Activated CD4-positive, alpha-beta T cell treated with anti-CD3 and anti-CD28 coated beads, Interleukin-2, amount 50 U/mL, for 48 hours (primary cell): ENCODE measurements around the gene PDZD2.

Experiments
- DNase-seq, 2 experiments: peaks; one replicate each; pipeline ENCODE4 v3.0.0-alpha.2; 2020

The PDZD2 gene

DNA sequence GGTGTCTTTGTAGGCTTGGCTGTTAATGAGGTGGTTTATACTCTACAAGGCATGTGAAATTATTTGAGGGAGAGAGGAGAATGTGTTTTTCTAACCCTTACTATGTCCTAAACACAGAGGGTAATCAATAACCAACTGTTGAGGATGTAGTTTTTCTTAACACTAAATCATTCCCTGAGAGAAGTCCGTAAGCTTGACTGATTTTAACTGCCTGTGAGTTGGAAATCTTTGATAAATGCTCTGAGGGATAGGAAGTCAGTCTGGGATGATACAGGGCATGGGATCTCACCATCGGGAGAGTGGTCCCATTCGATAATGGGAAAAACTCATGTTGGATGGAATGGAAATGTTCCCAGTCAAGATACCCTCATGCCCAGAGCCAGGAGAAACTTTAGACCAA, 249.6 kb downstream of the PDZD2 start:
- DNase-seq: no peak

DNA sequence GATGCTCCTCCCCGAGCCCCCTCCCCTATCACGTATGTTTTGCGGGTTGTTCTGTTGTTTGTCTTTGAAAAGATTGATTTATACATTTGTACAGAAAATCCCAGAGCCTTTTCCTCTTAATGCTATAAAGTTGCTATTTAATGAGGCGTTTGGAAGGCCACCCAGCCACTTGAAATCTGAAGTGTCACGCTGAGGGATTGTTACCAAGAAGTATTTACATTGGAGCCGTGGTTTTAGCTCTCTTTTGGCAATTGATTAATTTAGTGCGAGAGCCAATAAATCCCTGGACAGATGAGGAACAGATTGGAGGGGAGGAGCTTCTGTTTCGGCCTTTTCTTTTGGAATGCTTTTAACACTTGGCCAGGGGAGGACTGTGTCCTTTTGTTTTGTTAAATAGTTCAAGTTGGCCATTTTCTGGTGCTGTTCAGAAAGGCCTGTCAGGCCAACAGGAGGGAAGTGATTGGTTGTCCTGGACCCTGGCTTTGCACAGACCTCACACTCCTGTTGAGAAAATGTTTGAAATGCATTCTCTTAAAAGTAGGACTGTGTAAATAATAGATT, 250.2 kb downstream of the PDZD2 start:
- DNase-seq: no peak

DNA sequence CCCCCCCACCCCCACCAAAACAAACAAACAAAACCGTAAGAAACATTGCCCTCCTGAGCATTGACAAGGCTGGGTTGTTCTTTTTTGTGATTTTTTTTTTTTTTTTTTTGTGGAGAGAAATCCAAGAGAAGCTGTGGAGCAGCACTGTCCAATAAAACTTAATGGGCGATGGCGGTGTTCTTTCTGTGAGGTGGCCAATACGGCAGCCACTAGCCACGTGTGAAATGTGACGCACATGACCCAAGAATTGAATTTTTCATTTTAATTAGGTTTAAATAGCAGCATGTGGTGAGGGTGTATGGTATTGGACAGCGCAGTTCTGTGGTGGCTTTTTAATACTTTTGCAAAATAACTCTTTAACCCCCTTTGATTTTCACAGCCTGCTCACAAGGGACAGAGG, 251.1 kb downstream of the PDZD2 start:
- DNase-seq: no peak

DNA sequence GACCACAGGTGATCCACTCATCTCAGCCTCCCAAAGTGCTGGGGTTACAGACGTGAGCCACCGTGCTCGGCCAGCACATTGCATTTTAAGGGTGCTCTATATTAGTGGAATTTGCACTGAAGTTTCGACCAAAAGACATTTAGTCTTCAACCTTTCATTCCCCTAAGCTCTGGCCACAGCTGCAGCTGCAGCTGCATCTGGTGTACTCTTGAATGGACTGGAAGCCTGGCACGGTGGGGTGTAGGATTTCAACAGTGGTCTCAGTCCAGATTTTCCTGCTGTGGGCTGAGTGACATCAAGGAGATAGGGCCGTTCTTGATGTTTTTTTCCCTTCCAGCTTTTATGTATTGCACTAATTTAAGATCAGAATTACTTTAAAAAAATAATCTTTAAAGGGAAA, 255.2 kb downstream of the PDZD2 start:
- DNase-seq: no peak

DNA sequence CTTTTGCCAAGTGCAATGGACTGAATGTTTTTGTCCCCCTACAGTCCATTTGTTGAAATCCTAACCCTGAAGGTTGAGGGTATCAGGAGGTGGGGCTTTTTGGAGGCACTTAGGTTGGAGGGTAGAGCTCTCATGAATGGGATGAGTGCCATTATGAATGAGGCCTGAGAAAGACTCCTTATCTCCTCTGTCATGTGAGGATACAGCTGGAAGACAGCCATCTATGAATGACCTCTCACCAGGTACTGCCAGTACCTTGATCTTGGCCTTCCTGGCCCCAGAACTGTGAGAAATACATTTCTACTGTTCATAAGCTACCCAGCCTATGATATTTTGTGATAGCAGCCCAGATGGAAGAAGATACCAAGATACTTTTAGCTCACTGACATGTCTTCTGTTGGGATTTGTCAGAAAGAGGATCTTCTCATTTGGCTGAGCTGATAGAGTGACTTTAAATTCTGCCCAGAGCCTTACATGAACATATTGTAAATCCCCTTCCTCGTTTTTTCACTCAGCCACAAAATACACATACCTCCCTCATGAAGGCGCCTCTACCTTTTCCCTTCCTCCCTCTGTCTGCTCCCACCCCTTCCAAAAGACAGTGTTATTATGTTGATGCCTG, 256.4 kb downstream of the PDZD2 start:
- no peak for DNase-seq

DNA sequence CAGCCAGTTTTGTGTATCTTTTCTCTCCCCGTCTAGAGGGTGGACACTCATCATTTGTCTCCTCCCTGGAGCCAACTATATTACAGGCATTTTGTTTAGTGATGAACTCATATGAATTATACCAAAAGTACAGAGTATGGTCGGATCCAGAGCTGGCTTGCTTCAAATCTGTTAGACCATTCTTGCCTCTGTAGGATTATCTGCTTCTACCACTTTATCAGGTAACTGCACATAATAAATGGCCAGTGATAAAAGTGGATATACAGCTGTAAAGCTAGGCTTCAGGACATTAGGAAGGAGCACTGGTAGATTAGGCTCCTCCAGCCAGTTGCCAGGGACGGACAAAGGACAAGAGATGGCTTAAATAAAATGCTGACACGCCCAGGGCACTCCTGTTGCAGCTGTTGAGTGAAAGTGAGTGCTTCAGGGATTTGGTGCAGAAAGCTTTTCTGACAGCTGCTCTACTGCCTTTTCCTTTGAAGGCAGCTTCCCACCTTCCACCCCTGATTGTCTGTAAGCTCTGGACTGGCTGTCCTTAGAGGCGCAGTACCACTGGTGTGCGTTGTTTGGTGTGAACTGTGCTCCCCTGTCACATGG, 259.2 kb downstream of the PDZD2 start:
- DNase-seq: no peak

DNA sequence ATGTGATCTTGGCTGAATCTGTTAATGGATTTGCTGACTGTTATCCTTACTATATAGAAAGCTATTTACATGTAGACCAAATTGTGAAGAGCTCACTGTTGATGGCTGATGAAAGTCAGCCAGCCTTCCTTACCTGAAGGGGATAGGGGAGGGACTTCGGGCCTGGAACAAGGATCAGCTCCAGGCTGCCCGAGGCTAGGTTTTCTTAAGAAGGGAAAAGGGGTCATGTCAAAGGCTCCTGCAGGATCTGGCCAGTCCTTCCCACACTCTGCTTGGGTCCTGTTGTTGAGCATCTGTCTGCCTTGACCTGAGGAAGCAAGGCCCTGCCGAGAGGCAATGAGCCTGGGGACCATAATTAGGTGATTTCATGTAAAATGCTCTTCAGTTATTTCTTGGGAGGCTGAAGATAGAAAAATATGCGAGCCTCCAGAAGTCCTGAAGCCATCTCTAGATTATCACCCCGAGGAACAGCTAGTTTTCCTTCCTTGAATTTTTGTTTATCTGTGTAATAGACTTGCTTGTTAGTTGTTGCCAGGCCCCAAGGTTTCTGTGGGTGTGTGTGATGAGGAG, 261.4 kb downstream of the PDZD2 start:
- no peak for DNase-seq

DNA sequence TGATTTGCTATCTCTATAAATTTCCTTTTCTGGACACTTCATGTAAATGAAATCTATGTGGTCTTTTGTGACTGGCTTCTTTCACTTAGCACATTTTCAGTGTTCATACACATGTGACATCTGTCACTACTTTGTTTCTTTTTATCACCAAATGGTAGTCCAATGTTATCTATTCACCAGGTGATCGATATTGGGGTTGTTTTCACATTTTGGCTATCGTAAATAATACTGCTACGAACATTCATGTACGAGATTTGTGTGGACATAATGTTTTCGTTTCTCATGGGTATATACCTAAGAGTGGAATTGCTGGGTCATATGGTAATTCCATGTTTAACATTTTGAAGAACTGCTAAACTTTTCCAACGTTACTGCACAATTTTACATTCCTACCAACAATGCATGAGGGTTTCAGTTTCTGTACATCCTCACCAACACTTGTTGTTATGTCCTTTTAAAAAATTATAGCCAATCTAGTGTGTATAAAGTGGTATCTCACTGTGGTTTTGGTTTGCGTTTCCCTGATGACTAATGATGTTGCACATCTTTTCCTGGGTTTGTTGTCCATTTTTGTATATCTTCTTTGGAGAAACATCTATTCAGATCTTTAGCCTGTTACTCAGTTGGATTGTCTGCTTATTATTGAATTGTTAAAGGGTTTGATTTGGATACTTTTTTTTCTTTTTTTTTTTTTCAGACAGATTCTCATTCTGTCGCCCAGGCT, 263.0 kb downstream of the PDZD2 start:
- no peak for DNase-seq

DNA sequence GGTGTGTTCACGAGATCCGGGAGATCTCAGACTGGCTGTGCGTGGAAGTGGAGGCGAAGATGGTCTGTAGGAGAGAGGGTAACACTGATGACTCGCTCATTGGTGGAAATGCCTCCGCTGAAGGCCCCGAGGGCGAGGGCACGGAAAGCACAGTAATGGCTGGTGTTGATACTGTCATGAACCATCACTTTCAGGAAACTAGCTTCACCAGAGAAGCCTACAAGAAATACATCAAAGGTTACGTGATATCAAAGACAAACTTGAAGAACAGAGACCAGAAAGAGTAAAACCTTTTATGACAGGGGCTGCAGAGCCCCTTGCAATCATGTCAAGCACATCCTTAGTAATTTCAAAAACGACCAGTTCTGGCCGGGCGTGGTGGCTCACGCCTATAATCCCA, 269.5 kb downstream of the PDZD2 start:
- DNase-seq: no peak

DNA sequence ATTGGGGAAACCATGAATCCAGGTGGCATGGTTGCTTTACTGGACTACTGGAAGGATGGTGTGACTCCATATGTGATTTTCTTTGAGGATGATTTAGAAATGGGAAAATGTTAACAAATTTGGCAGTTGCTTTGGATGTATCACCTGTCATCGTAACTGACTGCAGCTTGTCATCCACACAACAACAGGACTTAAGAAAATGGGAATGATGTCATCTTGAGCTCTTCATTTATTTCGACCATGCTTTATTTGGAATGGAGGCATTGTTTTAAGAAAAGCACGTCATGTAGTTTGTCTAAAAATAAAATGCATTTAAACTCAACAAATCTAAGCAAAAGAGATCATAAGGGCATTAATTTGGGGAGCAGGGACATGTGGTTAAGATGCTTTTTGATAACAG, 270.1 kb downstream of the PDZD2 start:
- no peak for DNase-seq

DNA sequence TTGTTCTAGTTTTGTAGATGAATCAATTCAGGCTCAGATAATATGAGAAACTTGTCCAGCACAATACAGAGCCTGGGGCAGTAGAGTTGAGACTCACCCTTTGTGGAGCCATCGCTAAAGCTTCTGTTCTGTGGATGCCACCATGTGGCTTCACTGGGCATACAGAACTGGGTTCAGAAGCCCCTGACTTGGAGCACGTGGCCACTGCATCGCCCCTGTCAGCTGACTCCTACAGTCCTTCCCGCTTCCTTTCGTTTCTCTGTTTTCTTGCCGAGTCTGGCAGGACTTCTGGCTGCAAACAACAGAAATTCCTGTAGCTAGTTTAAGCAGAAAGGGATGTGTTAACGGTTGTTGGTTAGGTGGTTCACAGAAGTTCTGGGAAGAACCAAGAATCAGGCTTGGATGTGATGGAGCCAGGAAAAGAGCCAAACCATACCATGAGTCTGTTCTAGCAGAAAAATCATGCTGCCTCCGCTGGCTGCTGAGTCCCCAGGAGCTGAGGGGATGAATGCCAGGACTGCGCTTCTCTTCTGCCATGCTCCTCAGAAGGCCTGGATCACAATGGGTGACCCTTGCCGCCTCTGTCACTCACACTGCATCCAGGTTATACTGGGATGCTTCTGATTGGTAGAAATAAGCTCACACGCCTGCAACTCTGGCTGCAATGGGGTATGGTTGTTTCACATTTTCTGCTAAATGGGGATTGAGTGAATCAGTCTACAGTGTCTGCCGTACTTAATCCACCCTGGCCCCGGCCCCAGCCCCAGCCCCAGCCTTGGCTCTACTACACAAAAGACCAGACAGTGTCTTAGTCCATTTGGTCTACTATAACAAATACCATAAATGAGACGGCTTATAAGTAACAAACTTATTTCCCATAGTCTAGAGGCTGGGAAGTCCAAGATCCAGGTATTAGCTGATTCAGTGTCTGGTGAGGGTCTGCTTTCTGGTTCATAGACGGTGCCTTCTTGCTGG, 272.6 kb downstream of the PDZD2 start:
- DNase-seq: no peak

DNA sequence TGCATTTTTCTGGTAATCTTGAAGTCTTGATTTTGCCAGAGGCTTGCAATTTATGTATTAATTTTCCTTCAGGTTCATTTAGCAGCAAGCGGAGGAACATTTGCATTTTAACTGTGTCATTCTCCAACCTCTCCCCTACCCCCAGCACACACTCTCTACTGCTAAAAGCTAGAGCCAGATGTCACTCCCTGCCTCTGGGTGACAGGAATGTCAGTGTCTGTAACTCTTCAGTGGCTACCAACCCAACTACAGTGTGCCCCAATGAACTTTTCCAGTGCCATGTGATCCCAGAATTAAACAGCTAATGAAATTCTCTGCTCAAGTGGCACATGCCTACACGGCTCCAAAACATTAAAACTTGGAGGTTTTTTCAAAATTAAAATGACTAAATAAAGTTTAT, 274.9 kb downstream of the PDZD2 start:
- DNase-seq: no peak

DNA sequence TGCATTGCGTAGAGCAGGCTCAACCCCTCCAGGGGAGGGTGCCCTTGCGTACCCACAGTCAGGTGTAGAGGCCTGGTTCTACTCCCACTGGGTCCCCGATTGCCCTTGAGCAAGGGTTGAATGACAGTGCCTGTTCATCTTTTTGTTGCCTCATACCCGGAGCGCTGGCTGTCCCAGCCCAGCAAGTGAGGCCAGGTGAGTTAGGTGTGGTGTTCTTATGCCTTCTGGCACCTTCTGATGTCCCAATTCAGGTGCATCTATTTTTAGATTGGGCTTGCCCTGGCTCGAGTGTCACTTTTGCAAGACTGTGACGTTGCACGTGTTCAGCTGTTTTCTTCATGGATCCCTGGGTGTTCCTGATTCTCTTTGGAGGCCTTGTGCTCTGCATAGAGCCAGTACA, 277.4 kb downstream of the PDZD2 start:
- DNase-seq: no peak

DNA sequence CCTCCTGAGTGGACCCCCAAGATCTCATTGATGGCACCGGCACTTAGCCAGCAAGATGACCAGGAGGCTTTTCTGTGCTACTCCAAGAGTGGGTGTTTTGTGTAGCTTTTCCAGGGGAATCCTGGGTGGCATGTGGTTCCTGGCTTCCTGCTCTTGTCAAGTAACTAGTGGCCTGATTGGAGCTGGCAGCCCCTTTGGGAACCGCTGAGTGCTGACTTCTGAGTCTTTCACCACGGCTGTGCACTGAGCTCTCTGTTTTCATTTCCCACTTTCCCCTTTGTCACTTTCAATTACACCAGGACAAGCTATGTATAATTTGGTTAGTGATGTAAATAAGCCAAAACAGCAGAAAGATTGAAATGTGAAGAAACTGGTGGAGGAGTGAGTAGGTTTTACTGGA, 279.8 kb downstream of the PDZD2 start:
- DNase-seq: no peak

DNA sequence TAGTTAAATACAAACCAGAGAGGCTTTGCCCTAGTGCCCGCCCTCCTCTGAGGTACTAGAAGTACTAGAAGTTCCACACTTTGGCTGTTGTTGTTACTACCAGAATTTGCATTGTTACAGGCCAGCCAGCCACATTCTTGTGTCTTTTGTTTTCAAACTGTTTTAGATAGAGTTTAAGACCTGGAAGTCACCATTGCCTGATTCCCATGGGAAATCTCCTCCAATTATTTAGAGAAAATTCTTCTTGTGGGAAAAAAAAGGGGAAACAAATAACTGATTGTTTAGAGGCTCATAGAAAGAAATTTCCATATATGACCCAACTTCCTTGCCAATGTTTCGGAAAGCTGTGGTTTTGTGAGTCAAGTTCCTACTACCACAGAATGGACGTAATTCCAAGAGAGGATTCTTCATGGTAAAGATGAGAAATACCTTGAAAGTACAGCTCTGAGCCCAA, 282.9 kb downstream of the PDZD2 start:
- no peak for DNase-seq

DNA sequence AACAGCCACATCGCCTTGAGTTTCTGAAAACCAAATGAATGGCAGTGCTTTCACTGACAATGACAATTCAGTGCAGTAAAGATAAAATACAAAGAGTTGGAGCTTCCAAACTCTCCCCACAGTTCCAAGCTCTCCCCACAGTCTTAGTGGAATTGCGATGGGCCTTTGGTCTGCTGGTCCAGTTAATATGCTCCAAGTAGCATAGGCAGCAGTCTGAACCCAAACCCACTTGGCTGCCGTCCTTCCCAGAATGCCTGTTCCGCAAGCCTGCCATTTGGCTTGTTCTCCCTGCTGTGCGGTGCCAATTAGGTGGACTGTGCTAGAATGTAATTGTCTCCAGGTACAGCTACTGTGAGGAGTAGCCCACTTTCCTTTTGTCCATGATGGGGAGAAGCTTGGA, 285.1 kb downstream of the PDZD2 start:
- no peak for DNase-seq

DNA sequence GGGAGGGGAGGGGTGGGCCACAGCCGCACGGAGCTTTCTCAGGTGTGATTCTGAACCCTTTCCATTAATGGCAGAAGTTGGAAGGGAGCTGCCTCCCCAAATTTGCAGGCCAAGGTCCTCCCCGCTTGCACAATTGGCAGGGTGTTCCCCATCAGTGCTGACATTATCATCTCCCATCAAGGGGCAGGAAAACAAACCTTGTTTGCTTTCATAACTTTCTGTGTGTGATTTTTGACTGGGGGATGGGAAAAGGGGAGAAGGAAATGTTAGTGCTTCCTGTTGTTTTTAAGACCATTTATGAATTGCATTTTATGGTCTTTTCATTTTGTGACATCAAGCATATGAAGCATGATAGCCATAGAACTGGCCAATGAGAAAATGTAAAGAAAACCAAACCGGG, 292.9 kb downstream of the PDZD2 start:
- DNase-seq: no peak

DNA sequence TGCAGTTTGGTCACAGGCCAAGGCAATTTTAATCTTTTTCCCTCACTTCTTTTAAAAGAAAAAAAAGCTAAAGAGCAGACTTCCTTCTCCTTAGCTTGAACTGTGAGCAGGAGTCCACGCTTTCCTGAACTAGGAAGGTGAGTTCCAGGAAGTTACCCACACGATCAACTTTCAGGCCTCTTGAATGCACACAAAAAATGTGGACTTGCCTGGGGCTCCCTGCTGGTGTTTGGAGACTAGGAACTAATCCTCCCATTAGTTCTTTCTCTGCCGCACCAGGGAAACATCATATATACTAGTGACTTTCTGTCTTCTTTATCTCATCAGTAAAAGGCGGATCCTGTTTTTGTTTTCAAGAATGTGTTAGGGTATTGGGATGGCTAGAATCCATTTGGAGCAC, 295.2 kb downstream of the PDZD2 start:
- no peak for DNase-seq

DNA sequence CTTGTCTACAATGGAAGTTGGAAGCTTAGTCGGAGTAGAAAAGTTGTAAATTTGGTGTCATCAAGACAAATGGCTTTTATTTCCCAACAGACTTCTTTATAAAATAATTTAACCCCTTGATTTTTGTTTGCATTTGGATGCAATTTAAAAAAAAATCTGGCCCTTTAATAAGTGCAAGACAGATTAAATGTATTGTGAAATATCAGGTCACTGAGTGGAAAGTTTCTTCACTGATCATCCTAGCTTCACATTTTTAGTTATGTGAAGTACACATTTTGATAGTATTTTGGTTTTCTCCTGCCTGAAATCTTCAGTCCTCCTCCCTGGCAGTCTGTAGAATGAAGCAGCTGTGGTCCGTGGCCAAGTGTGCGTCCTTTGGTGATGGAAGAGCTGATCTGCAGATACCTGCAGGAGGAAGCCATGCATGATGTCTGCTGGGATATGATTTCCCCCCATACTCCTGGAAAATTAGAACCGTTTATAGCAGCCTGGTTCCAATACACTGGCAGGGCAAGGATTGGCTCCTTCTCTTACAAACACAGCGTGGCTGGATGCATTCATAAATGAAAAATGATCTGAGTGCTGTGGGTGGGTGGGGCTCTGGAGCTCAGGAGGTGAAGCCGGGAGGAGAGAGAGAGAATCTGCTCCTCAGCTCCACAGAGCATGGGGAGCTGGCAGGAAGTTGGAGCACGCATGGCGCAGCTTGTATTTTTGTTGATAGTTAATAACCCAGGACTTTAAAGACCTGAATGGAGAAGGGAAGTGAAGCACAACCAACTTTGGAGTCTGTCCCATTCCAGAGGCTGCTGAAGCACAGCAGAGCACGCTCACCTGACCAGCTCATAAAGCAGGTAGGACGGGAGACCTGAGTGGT, 296.8 kb downstream of the PDZD2 start:
- DNase-seq: no peak

DNA sequence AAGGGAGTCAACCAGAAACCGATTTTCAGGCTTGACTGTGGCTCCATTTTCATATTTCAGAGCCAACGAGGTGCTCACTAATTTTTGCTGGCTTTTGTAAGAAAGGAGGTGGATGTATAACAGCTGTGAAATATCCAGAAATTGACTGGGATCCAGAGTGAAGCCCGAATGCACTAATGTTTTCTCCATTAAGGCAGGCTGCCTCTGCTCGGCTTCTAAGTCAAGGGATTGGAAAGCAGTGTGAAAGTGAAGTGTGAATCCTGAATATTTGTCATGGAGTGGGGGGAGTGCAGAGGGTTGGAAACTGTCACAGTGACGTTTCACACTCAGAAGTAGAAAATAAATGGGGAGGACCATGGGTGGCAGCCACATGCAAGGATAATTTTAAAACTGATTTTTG, 297.8 kb downstream of the PDZD2 start:
- DNase-seq: no peak

DNA sequence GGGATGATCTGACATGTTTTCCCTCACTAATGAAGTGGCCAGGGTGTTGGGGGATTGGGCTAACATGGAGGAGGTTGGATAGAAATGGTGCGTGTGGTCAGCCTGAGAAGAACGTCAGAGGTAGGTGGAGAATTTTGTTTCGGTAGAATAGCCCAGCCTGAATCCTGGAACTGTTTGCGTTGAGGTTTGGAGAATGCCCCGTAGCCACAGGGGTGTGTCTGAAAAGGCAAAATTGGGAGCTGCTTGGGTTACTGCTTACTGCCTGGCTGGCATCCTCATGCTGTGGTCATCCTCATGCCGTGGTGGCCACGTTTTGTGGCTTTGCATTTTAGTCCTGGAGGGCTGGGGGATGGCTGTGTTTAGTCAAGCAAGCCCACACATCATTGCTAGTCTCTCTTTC, 298.3 kb downstream of the PDZD2 start:
- DNase-seq: no peak

DNA sequence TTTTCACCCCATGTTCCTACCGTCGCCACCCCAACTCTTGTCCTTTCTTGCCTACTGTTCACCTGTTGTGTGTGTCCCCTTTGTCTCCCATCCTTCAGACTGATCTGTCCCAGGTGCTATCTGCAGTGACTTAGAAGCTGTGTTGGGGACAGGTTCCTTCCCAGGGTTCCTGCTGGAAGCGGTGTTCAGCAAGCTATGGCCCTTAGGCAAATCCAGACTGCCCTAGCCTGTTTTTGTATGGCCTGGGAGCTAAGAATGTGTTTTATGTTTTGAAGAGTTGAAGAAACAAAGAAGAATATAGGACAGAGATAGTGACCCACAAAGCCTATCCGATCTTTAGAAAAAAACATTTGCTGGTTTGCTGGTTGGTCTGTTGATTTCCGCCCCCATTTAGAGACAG, 298.8 kb downstream of the PDZD2 start:
- DNase-seq: no peak
